Coronary artery (tissue), 2 donors: Measurements from ENCODE around the gene PTPN2.

Experiments
- DNase-seq: peaks from one replicate; pipeline ENCODE4 v3.0.0-alpha.2; 2017; ENCODE audit warnings: low spot score
- H3K27ac ChIP-seq, 2 donors: fragments of 200-600 bp; sonication (generic); one replicate each; pipeline ENCODE4 v1.5.1; 2016 to 2019
- H3K4me3 ChIP-seq: fragments of 200-600 bp; sonication (generic); 2 replicates; pipeline ENCODE4 v1.5.1; 2016; ENCODE audit warnings: mild to moderate bottlenecking, moderate library complexity
- TF ChIP-seq, protein P1 (sequence below): fragments of 200-600 bp; sonication (generic); IDR thresholded peaks from one replicate; pipeline ENCODE4 v1.5.1; 2019; ENCODE audit warnings: antibody characterized with exemption

The PTPN2 gene

GRCh38 chr18:12883684-12884405, at the start of gene PTPN2:
TSS of gene PTPN2 (minus strand) at chr18:12884237. CDS start at chr18:12884141, 96 bp downstream.
- DNase-seq, result peak; percentile 95
- H3K27ac ChIP-seq, result peak within 1 kb of the TSS; percentile 99
- TF ChIP-seq, protein P1, sequence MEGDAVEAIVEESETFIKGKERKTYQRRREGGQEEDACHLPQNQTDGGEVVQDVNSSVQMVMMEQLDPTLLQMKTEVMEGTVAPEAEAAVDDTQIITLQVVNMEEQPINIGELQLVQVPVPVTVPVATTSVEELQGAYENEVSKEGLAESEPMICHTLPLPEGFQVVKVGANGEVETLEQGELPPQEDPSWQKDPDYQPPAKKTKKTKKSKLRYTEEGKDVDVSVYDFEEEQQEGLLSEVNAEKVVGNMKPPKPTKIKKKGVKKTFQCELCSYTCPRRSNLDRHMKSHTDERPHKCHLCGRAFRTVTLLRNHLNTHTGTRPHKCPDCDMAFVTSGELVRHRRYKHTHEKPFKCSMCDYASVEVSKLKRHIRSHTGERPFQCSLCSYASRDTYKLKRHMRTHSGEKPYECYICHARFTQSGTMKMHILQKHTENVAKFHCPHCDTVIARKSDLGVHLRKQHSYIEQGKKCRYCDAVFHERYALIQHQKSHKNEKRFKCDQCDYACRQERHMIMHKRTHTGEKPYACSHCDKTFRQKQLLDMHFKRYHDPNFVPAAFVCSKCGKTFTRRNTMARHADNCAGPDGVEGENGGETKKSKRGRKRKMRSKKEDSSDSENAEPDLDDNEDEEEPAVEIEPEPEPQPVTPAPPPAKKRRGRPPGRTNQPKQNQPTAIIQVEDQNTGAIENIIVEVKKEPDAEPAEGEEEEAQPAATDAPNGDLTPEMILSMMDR, result no peak
- peak within 1 kb of the TSS; percentile 87 for H3K4me3 ChIP-seq

GRCh38 chr18:12933327-12933726, 49.3 kb upstream of the PTPN2 start:
- no peak overlapping the region for H3K27ac ChIP-seq
- DNase-seq, result no peak
- TF ChIP-seq, protein P1, result no peak

GRCh38 chr18:12930908-12931307, 46.9 kb upstream of the PTPN2 start:
- TF ChIP-seq, protein P1, result no peak
- Histone ChIP-seq H3K4me3 (no peak overlapping the region), H3K27ac (no peak overlapping the region)
- DNase-seq, result no peak

More at GRCh38 chr18:12933327-12933726, 49.3 kb upstream of the PTPN2 start:
- H3K4me3 ChIP-seq, result no peak overlapping the region

DNA sequence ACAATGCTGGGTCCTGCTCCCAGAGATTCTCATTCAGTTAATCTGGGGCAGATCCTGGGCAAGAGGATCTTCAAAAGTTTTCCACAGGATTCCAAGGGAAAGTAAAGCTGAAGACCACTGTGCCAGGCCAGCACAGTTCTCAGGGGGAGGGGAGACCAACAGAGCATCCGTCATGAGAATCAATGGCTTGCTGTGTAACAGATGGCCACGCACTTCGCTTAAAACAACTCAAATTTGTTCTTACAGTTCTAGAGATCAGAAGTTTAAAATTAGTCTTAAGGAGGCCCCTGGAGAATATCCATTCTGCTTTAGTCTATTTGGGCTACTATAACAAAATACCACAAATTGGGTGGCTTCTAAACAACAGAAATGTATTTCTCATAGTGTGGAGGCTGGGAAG, 46.3 kb upstream of the PTPN2 start:
- no peak for DNase-seq
- no peak overlapping the region for H3K4me3 ChIP-seq
- TF ChIP-seq, protein P1, result no peak
- H3K27ac ChIP-seq, result no peak overlapping the region

GRCh38 chr18:12929477-12930083, 45.5 kb upstream of the PTPN2 start:
- Histone ChIP-seq H3K27ac (no peak overlapping the region), H3K4me3 (no peak overlapping the region)
- TF ChIP-seq, protein P1, result no peak
- no peak for DNase-seq

DNA sequence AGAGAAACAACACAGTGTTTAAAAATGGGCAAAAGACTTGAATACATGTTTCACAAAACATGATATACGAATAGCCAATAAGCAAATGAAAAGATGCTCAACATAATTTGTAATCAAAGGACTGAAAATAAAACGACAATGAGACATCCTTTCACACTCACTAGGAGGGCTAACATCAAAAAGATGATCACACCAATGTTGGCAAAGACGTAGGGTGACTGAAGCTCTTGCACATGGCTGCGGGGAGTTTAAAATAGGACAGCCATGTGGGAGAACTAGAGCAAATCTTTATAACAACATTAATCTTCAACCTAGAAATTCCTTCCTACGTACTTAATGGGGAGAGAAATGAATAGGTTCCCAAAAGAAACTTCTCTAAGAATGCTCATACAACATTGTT, 44.6 kb upstream of the PTPN2 start:
- Histone ChIP-seq H3K4me3 (no peak overlapping the region), H3K27ac (no peak overlapping the region)
- TF ChIP-seq, protein P1, result no peak
- no peak for DNase-seq

DNA sequence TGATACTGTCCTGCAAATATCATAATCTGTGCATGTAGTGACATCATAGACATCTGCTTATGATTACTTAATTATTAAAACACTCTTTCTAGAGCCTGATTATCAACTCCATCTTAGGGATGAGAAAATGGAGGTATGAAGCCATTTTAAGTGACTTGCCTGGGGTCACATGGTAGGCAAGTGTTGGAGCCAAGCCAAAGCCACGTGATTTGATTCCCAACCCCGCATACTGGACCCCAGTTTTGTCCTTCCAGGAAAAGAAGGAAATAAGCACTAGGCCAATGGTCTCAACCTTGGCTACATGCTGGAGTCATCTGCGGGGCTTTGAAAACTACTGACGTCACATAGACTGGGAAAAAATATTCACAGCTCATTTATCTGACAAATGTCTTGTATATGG, 44.2 kb upstream of the PTPN2 start:
- Histone ChIP-seq H3K27ac (no peak overlapping the region), H3K4me3 (no peak overlapping the region)
- DNase-seq, result no peak
- TF ChIP-seq, protein P1, result no peak
